Endothelial cell of umbilical vein (primary cell): ENCODE results near the gene MTAP. TPM values are rescaled to one million over a fixed set of nuclear protein-coding genes. Genes with fewer than 3 reads are reported as not detected.

Experiments used
- BruUV-seq: library from RNA; stranded (reverse); fragments of 400-500 nt; replicated peaks from 2 replicates; lab custom pipeline; 2021; lab: Mats Ljungman, UMichigan
- CTCF ChIA-PET: fragments of 300-600, 350-600 bp; sonication (Branson Sonifier 250); formaldehyde crosslinking; loops from one replicate; lab custom pipeline; 2021; ENCODE audit warnings: antibody characterized with exemption, inconsistent platforms; lab: Charles Lee
- POLR2A ChIA-PET: fragments of 300-600, 350-600 bp; sonication (Branson Sonifier 250); formaldehyde crosslinking; loops from one replicate; lab custom pipeline; 2021; ENCODE audit warnings: antibody characterized with exemption, inconsistent platforms; lab: Charles Lee
- DNase-seq: peaks from one replicate; pipeline ENCODE4 v3.0.0-alpha.2; 2011; ENCODE audit warnings: low read depth, low spot score
- FAIRE-seq: peaks from 2 replicates; lab custom pipeline; 2011; peaks lifted over from hg19 to GRCh38; lab: Jason Lieb, UNC
- H2AFZ ChIP-seq: 2 replicates; pipeline ENCODE4 v1.6.0; 2012; ENCODE audit warnings: low read depth, low read length, control low read depth, inconsistent platforms
- H3K27ac ChIP-seq: 2 replicates; pipeline ENCODE4 v1.5.1; 2011; ENCODE audit warnings: low read depth, mild to moderate bottlenecking, control low read depth, low read length, moderate library complexity; ENCODE audit not compliant: insufficient read depth
- H3K27me3 ChIP-seq, 2 experiments: 2 replicates each; pipeline versions ENCODE4 v1.6.0 to v1.6.1; 2011; ENCODE audit warnings: low read length in 2 of 2, mixed read lengths in 1 of 2; ENCODE audit not compliant: control insufficient read depth in 2 of 2, insufficient read depth in 2 of 2
- H3K36me3 ChIP-seq, 2 experiments: 2 replicates in 1 of 2; 3 replicates in 1 of 2; pipeline ENCODE4 v1.5.1; 2011; ENCODE audit warnings: low read length in 2 of 2, mild to moderate bottlenecking in 1 of 2, moderate library complexity in 1 of 2; ENCODE audit not compliant: control insufficient read depth in 2 of 2, insufficient read depth in 2 of 2; ENCODE audit errors: extremely low read depth in 1 of 2
- H3K4me1 ChIP-seq: 3 replicates; pipeline ENCODE4 v1.5.1; 2011; ENCODE audit warnings: mild to moderate bottlenecking, low read length; ENCODE audit not compliant: control insufficient read depth, insufficient read depth; ENCODE audit errors: extremely low read depth
- H3K4me2 ChIP-seq: 2 replicates; pipeline ENCODE4 v1.6.1; 2011; ENCODE audit warnings: low read length, control low read depth, mixed read lengths; ENCODE audit not compliant: insufficient read depth
- H3K4me3 ChIP-seq, 3 experiments: fragments of 200-600 bp in 1 of 3; sonication (generic), shearing (Covaris generic) in 1 of 3; replicated peaks in 1 of 3; 2 replicates each; pipeline ENCODE4 v1.5.1; 2011 to 2016; ENCODE audit warnings: control low read depth in 3 of 3, low read length in 3 of 3, mild to moderate bottlenecking in 2 of 3, inconsistent platforms in 1 of 3, low read depth in 1 of 3, moderate library complexity in 1 of 3; ENCODE audit not compliant: insufficient read depth in 1 of 3
- H3K79me2 ChIP-seq: 2 replicates; pipeline ENCODE4 v1.6.0; 2012; ENCODE audit warnings: low read length, inconsistent platforms; ENCODE audit not compliant: control insufficient read depth, insufficient read depth
- H3K9ac ChIP-seq: replicated peaks from 2 replicates; pipeline ENCODE3; 2011; ENCODE audit warnings: low read length, control low read depth; ENCODE audit not compliant: insufficient read depth; ENCODE audit errors: extremely low read depth
- H3K9me1 ChIP-seq: replicated peaks from 3 replicates; pipeline ENCODE4 v1.6.0; 2011; ENCODE audit warnings: mild to moderate bottlenecking, low read length; ENCODE audit not compliant: control insufficient read depth, insufficient read depth; ENCODE audit errors: extremely low read depth
- H3K9me3 ChIP-seq: replicated peaks from 2 replicates; pipeline ENCODE4 v1.5.1; 2012; ENCODE audit warnings: low read length, inconsistent platforms; ENCODE audit not compliant: control insufficient read depth, insufficient read depth
- H4K20me1 ChIP-seq: replicated peaks from 2 replicates; pipeline ENCODE3; 2011; ENCODE audit warnings: mild to moderate bottlenecking, low read length; ENCODE audit not compliant: control insufficient read depth, insufficient read depth; ENCODE audit errors: extremely low read depth
- GATA2 ChIP-seq: IDR thresholded peaks from 2 replicates; pipeline ENCODE4 v1.7.0; 2011; ENCODE audit warnings: low read depth, mild to moderate bottlenecking, moderate library complexity, mixed read lengths, low read length; ENCODE audit not compliant: insufficient read length, insufficient read depth
- MYC ChIP-seq: IDR thresholded peaks from one replicate; pipeline ENCODE4 v1.6.1; 2011; ENCODE audit warnings: mild to moderate bottlenecking, low read depth, low read length
- POLR2A ChIP-seq: IDR thresholded peaks from 2 replicates; pipeline ENCODE4 v1.6.1; 2012; ENCODE audit warnings: low read depth, mild to moderate bottlenecking, control low read depth, low read length
- POLR2AphosphoS5 ChIP-seq: IDR thresholded peaks from 2 replicates; pipeline ENCODE4 v1.6.1; 2012; ENCODE audit warnings: low read depth, mild to moderate bottlenecking, control low read depth, low read length, moderate library complexity; ENCODE audit not compliant: insufficient read depth
- dilution Hi-C: fragments of 300-500 bp; cut with MboI; formaldehyde crosslinking; loops from one replicate; pipeline ENCODE4 v1.15.0; 2019; ENCODE audit warnings: low sequenced_read_pairs; ENCODE audit not compliant: extremely low pct_ligation_motif_present
- intact Hi-C: fragments of 100-400 bp; cut with micrococcal nuclease; formaldehyde crosslinking; loops from one replicate; pipeline ENCODE4 v1.10.0; 2022
- polyA plus RNA-seq, 4 experiments: library from polyadenylated mRNA; depleted of rRNA in 3 of 4; stranded (reverse) in 3 of 4; unstranded in 1 of 4; fragments of >200 nt; gene quantifications; 2 replicates each; pipeline versions ENCODE4 v1.2.1 to v1.2.3, GENCODE V29; 2011 to 2012; ENCODE audit warnings: missing spikeins in 1 of 4
- total RNA-seq: library from RNA; stranded (reverse); gene quantifications from 2 replicates; pipeline ENCODE4 v1.2.3, GENCODE V29; 2021
- TF ChIP-seq, protein P1 (sequence below), 2 donors: IDR thresholded peaks; 1 replicate in 1 of 2; 2 replicates in 1 of 2; pipeline ENCODE4 v1.5.1; 2011; ENCODE audit warnings: low read length in 2 of 2, mild to moderate bottlenecking in 2 of 2, moderate library complexity in 2 of 2, control low read depth in 1 of 2, inconsistent platforms in 1 of 2, low read depth in 1 of 2; ENCODE audit not compliant: insufficient read depth in 1 of 2; ENCODE audit errors: extremely low read depth in 1 of 2
- TF ChIP-seq, protein P2 (sequence below): IDR thresholded peaks from 2 replicates; pipeline ENCODE4 v1.6.1; 2011; ENCODE audit not compliant: insufficient read depth, insufficient read length

The MTAP gene
- total and polyA plus RNA-seq, 2 donors (not counting 3 experiments of a cell fraction or from before 2014, with no cell fraction given): 11.3 to 55.1 TPM

DNA sequence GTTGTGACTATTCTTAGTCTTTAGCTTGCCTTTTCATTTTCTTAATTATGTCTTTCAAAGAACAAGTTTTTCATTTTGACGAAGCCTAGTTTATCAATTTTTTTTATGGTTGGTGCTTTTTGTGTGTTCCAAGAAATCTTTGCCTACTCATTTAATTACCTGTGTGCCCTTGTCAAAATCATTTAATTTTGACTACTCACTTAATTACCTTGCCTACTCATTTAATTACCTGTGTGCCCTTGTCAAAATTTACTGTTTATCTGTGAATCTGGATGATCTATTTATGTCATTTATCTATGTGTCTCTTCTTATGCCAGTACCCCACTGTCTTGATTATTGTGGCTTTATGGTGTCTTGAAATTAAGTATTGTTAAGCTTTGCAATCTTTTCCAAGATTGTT, 63.9 kb downstream of the MTAP start:
- intact Hi-C loops: no loop called here
- Histone ChIP-seq H3K9me3 (no peaks in the 10 kb centered on the region), H3K79me2 (no peaks in the 10 kb centered on the region), H3K4me1 (peaks cover 28% of the 10 kb centered on the region), H3K27me3 (no peaks in the 10 kb centered on the region), H2AFZ (no peak overlapping the region), H3K4me2 (no peak overlapping the region), H3K27ac (no peak overlapping the region), H3K9ac (no peak overlapping the region), H3K36me3 (peaks cover 0 to 4% of the 10 kb centered on the region in 2 experiments), H3K9me1 (no peaks in the 10 kb centered on the region), H3K4me3 (no peak overlapping the region), H4K20me1 (no peaks in the 10 kb centered on the region)
- CTCF ChIA-PET: interaction anchor here (1.0 kb wide), 1 partner anchor 19 kb away, joined by 3 read pairs; no protein-coding TSS in a partner anchor
- FAIRE-seq: no peak
- BruUV-seq: no TSS peak
- TF ChIP-seq GATA2: no peak
- TF ChIP-seq POLR2AphosphoS5: no peak
- TF ChIP-seq POLR2A: no peak
- TF ChIP-seq, protein P1, sequence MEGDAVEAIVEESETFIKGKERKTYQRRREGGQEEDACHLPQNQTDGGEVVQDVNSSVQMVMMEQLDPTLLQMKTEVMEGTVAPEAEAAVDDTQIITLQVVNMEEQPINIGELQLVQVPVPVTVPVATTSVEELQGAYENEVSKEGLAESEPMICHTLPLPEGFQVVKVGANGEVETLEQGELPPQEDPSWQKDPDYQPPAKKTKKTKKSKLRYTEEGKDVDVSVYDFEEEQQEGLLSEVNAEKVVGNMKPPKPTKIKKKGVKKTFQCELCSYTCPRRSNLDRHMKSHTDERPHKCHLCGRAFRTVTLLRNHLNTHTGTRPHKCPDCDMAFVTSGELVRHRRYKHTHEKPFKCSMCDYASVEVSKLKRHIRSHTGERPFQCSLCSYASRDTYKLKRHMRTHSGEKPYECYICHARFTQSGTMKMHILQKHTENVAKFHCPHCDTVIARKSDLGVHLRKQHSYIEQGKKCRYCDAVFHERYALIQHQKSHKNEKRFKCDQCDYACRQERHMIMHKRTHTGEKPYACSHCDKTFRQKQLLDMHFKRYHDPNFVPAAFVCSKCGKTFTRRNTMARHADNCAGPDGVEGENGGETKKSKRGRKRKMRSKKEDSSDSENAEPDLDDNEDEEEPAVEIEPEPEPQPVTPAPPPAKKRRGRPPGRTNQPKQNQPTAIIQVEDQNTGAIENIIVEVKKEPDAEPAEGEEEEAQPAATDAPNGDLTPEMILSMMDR (IDR thresholded peaks at IDR 0.05; ENCODE audit: extremely low read depth in 1 of 2, insufficient read depth in 1 of 2, low read depth in 1 of 2, low read length in 2 of 2): no peak
- TF ChIP-seq, protein P2, sequence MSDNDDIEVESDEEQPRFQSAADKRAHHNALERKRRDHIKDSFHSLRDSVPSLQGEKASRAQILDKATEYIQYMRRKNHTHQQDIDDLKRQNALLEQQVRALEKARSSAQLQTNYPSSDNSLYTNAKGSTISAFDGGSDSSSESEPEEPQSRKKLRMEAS: no peak
- TF ChIP-seq MYC: no peak
- dilution Hi-C loops: no loop called here
- DNase-seq: no peak
- POLR2A ChIA-PET: interaction anchor here (0.7 kb wide), 1 partner anchor 280 kb away, joined by 5 read pairs; no protein-coding TSS in a partner anchor
